HEK293T (cell line): ENCODE data around the gene VWA5B1.

Experiments
- CTCF ChIA-PET: fragments of 350-600 bp; formaldehyde crosslinking; extraction: SDS; loops from one replicate; lab custom pipeline; 2021; ENCODE audit warnings: antibody characterized with exemption, inconsistent platforms; lab: Yijun Ruan, JAX
- POLR2A ChIA-PET: fragments of 350-600 bp; formaldehyde crosslinking; extraction: SDS; loops from one replicate; lab custom pipeline; 2020; ENCODE audit warnings: antibody characterized with exemption, inconsistent platforms; lab: Yijun Ruan, JAX
- DNase-seq: peaks from one replicate; pipeline ENCODE4 v3.0.0; 2012; ENCODE audit warnings: mixed read lengths; ENCODE audit errors: extremely low spot score
- ARNT ChIP-seq: fragments of 450-650 bp; IDR thresholded peaks from 2 replicates; pipeline ENCODE4 v1.6.1; 2017; ENCODE audit warnings: mild to moderate bottlenecking
- BHLHE40 ChIP-seq: fragments of 450-650 bp; IDR thresholded peaks from 2 replicates; pipeline ENCODE4 v1.6.1; 2016; ENCODE audit warnings: mild to moderate bottlenecking, moderate library complexity, borderline replicate concordance
- CTBP1 ChIP-seq: fragments of 450-650 bp; IDR thresholded peaks from 2 replicates; pipeline ENCODE4 v1.6.1; 2016; ENCODE audit warnings: borderline replicate concordance
- ELF4 ChIP-seq: fragments of 450-650 bp; IDR thresholded peaks from 2 replicates; pipeline ENCODE4 v1.6.1; 2017; ENCODE audit warnings: antibody characterized with exemption
- FOXA1 ChIP-seq: fragments of 450-650 bp; IDR thresholded peaks from 2 replicates; pipeline ENCODE4 v1.6.1; 2016; ENCODE audit warnings: mild to moderate bottlenecking
- FOXK2 ChIP-seq: fragments of 450-650 bp; IDR thresholded peaks from 2 replicates; pipeline ENCODE4 v1.6.1; 2016; ENCODE audit warnings: mild to moderate bottlenecking
- FOXM1 ChIP-seq: fragments of 450-650 bp; IDR thresholded peaks from 2 replicates; pipeline ENCODE4 v1.6.1; 2017; ENCODE audit warnings: mild to moderate bottlenecking, borderline replicate concordance
- HDGF ChIP-seq: fragments of 450-650 bp; IDR thresholded peaks from 2 replicates; pipeline ENCODE4 v1.6.1; 2017; ENCODE audit warnings: antibody characterized with exemption, borderline replicate concordance
- L3MBTL2 ChIP-seq: fragments of 450-650 bp; conservative IDR thresholded peaks from 2 replicates; pipeline ENCODE4 v1.6.1; 2016; ENCODE audit warnings: mild to moderate bottlenecking
- LEF1 ChIP-seq: fragments of 450-650 bp; IDR thresholded peaks from 2 replicates; pipeline ENCODE4 v1.6.1; 2017; ENCODE audit warnings: mild to moderate bottlenecking, borderline replicate concordance
- NFRKB ChIP-seq: fragments of 450-650 bp; IDR thresholded peaks from 2 replicates; pipeline ENCODE4 v1.6.1; 2016; ENCODE audit warnings: mild to moderate bottlenecking, moderate library complexity
- SP1 ChIP-seq: fragments of 450-650 bp; IDR thresholded peaks from 2 replicates; pipeline ENCODE4 v1.6.1; 2017
- SUZ12 ChIP-seq: fragments of 450-650 bp; IDR thresholded peaks from 2 replicates; pipeline ENCODE4 v1.6.1; 2016; ENCODE audit warnings: mild to moderate bottlenecking
- TARDBP ChIP-seq: fragments of 450-650 bp; IDR thresholded peaks from 2 replicates; pipeline ENCODE4 v1.6.1; 2016
- ZNF384 ChIP-seq: fragments of 450-650 bp; IDR thresholded peaks from 2 replicates; pipeline ENCODE4 v1.6.1; 2016
- TF ChIP-seq, protein P1 (sequence below): fragments of 450-650 bp; IDR thresholded peaks from 2 replicates; pipeline ENCODE4 v1.6.1; 2016

VWA5B1 gene

DNA sequence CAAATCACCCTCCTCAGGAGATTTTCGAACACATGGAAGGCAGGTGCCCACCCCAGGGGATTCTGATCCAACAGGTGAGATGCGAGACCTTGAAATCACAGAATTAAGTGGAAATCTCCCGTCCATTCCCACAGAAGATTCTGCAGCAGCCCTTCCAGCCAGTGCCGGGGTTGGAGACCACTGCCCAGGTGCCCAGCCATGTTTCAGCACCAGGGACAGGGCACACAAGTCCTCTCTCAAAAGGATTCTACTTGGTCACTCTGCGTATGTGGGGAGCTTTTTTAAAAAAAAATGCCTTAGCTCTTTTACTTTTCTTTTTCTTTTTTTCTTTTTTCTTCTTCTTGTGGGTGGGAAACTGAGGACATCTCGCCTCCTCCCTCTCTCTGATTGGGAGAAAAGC is 80.7 kb downstream of the VWA5B1 start:
- ChIA-PET CTCF (no interaction called here), POLR2A (no interaction called here)
- no peak for TF ChIP-seq LEF1
- TF ChIP-seq, protein P1, sequence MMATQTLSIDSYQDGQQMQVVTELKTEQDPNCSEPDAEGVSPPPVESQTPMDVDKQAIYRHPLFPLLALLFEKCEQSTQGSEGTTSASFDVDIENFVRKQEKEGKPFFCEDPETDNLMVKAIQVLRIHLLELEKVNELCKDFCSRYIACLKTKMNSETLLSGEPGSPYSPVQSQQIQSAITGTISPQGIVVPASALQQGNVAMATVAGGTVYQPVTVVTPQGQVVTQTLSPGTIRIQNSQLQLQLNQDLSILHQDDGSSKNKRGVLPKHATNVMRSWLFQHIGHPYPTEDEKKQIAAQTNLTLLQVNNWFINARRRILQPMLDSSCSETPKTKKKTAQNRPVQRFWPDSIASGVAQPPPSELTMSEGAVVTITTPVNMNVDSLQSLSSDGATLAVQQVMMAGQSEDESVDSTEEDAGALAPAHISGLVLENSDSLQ = no peak
- DNase-seq = no peak

DNA sequence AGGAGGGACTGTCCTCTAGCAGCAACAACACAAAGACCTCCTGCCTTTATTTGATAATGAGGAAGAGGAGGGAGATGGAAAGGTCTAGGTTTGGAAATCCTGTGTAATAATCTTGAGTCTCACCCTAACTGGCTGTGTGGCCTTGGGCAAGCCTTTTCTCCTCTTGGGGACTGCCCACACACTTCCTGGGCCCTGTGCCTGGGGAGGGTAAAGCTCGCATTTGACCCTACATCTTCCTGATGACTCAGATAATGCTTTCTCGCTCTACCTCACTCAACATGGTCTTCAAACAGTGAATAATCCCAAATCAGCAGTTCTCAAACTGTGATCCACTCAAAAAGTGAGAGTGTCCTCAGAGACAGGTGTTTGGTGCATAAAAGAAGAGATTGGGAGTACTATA is 81.2 kb downstream of the VWA5B1 start:
- ChIA-PET POLR2A (no interaction called here), CTCF (no interaction called here)
- TF ChIP-seq CTBP1 (no peak), NFRKB (no peak), FOXM1 (no peak), LEF1 (no peak), TARDBP (no peak), FOXK2 (no peak), ZNF384 (no peak), ELF4 (no peak), L3MBTL2 (no peak), BHLHE40 (no peak), SUZ12 (no peak), ARNT (no peak), HDGF (no peak), FOXA1 (no peak)
- TF ChIP-seq, protein P1 = no peak
- DNase-seq = no peak

DNA sequence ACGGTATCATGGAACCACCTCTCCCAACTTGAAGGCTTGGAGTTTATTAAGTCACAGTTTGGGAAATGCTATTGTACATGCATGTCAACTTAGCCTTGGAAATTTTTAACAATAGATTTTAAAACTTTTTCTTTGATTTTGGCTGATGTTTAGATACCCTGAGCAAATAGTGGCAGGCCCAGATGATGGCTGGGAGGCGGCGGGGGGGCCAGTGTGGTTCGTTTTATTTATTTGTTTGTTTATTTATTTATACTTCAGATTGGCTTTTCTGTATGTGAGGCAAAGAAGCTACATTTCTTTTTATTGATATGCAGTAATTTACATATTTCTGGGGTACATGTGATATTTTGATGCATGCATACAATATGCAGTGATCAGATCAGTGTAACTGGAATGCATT is 82.0 kb downstream of the VWA5B1 start:
- TF ChIP-seq, protein P1 = no peak
- no peak for TF ChIP-seq ELF4
- no peak for DNase-seq
- ChIA-PET CTCF (no interaction called here), POLR2A (no interaction called here)

DNA sequence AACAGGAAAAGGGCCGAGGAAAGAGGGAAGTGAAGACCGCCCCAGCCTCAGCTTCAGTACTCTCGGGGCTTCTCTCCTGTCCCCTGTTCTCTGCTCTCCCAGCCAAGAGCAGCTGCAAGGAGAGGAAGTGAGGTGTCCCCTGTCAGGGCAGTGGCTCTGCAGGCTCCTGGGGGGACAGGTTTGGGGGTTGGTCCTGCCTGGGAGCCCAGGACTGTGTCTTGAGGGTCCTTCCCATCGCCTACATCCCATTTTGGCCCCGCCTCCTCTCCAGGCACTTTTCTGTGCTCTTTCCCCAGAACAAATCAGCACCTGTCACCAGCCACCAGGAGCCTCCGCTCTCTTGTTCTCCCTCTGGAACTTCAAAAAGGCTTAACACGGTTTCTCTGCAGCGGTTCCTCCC is 82.6 kb downstream of the VWA5B1 start:
- DNase-seq = no peak
- TF ChIP-seq L3MBTL2 (no peak), FOXK2 (no peak), CTBP1 (no peak), NFRKB (no peak), ELF4 (no peak), ZNF384 (no peak), SP1 (no peak), LEF1 (no peak), BHLHE40 (no peak), SUZ12 (no peak)
- TF ChIP-seq, protein P1 = no peak
- POLR2A ChIA-PET = no interaction called here
- CTCF ChIA-PET = no interaction called here

DNA sequence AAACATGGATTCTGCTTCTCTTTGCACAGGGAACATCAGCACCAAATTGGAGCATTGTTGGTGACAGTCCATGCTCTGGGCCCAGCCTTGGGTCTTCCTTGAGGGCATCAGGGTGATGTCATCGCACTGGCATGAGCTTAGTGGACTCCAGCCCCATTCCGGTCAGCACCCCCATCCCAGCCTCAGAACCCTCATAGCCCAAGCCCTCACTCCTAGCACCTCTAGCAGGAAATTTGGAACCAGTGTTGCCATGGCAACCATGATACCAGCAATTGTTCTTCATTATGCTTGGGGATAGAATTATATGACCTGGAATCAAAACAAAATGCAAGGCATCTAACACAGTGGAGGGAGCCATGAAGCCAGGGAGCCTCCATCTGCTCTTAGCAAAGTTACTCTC is 83.1 kb downstream of the VWA5B1 start:
- DNase-seq = no peak
- no peak for TF ChIP-seq FOXK2
- TF ChIP-seq SP1 = no peak
- TF ChIP-seq TARDBP = no peak
- no peak for TF ChIP-seq CTBP1
- TF ChIP-seq ARNT = no peak
- TF ChIP-seq NFRKB = no peak
- TF ChIP-seq, protein P1 = no peak
- TF ChIP-seq FOXM1 = no peak
- no peak for TF ChIP-seq HDGF
- TF ChIP-seq LEF1 = no peak
- no peak for TF ChIP-seq FOXA1
- TF ChIP-seq ELF4 = no peak
- no peak for TF ChIP-seq L3MBTL2
- no peak for TF ChIP-seq SUZ12
- TF ChIP-seq ZNF384 = no peak
- no peak for TF ChIP-seq BHLHE40
- ChIA-PET POLR2A (no interaction called here), CTCF (no interaction called here)

DNA sequence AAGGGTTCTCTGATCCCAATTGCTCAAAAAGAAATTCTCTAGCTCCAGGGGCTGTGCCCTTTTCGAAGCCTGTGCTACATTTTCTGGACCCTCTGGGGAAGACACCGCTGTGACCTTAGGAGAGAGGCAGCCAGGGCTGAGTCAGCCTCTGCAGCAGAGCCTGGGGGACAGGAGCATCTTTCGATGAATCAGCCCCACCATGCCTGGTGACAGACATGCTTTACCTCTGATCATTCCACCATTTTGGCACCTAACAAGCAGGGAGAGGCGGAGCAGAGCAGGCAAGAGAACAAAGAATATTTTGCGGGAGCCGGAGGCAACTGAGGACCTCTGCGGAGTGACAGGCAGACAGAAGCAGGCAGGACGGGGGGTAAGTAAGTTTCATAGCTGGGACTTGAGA is 84.9 kb downstream of the VWA5B1 start:
- ChIA-PET CTCF (no interaction called here), POLR2A (no interaction called here)
- no peak for DNase-seq
- TF ChIP-seq, protein P1 = no peak
- TF ChIP-seq ARNT = no peak
- TF ChIP-seq L3MBTL2 = no peak
- TF ChIP-seq CTBP1 = no peak
- no peak for TF ChIP-seq ELF4
- TF ChIP-seq NFRKB = no peak
- no peak for TF ChIP-seq SUZ12
- TF ChIP-seq HDGF = no peak
- TF ChIP-seq LEF1 = no peak
- no peak for TF ChIP-seq FOXK2
- TF ChIP-seq ZNF384 = no peak
